Ovary (tissue), 3 donors: Measurements from ENCODE around the gene USP46.

ENCODE experiments used
- CTCF ChIP-seq, 3 donors: fragments of 450-650 bp in 2 of 3; fragments of 200-600 bp in 1 of 3; IDR thresholded peaks; one replicate each; pipeline versions ENCODE4 v1.5.1 to v1.8.0; 2016 to 2022; ENCODE audit warnings: antibody characterized with exemption in 3 of 3, mild to moderate bottlenecking in 1 of 3
- EP300 ChIP-seq: sonication (generic); formaldehyde crosslinking; IDR thresholded peaks from one replicate; pipeline ENCODE4 v1.6.1; 2017; ENCODE audit warnings: antibody characterized with exemption
- POLR2A ChIP-seq: fragments of 450-650 bp; IDR thresholded peaks from one replicate; pipeline ENCODE4 v1.6.1; 2017; ENCODE audit warnings: antibody characterized with exemption, mild to moderate bottlenecking, moderate library complexity
- donor health status: DM: no; HTN: no; CAD: no.

GRCh38 chr4:52670121-52670520 is 11.0 kb upstream of the USP46 start:
- no peak for TF ChIP-seq POLR2A
- no peak for TF ChIP-seq CTCF (IDR thresholded peaks at IDR 0.05)
- no peak for TF ChIP-seq EP300
